GM21390 (cell line): ENCODE measurements around the gene PSMC5.
A peak's percentile ranks its signal among the peaks of the same experiment; 100 is the strongest.
"Not testable (repeated sequence)": the region's sequence is repeated elsewhere in the genome, so short reads cannot be mapped to it uniquely, and the experiment has no call there.

ENCODE experiments used
- ATAC-seq: cut with Tn5 transposase; IDR thresholded peaks from one replicate; pipeline ENCODE4 v1.9.1; 2021; ENCODE audit not compliant: unreplicated experiment

The PSMC5 gene

GRCh38 chr17:63838631-63839171 lies 11.5 kb downstream of the PSMC5 start:
- ATAC-seq: no peak

GRCh38 chr17:63840591-63841349 lies 13.5 kb downstream of the PSMC5 start:
- ATAC-seq: no peak

GRCh38 chr17:63841350-63842172 lies 14.3 kb downstream of the PSMC5 start:
- ATAC-seq: no peak

- ATAC-seq: peak; percentile 23
These were observed 14.9 kb downstream of the PSMC5 start for GRCh38 chr17:63842173-63842539.

- peak; percentile 75 for ATAC-seq
These were observed 15.5 kb downstream of the PSMC5 start, which contains the start of gene SMARCD2 for GRCh38 chr17:63842540-63843386. SMARCD2 (minus strand) TSS chr17:63842685; CDS start chr17:63842674, 11 bp downstream.

GRCh38 chr17:63843387-63843888 lies 16.2 kb downstream of the PSMC5 start:
- ATAC-seq: not testable (repeated sequence)

GRCh38 chr17:63843910-63844677 lies 16.9 kb downstream of the PSMC5 start:
- no peak for ATAC-seq

GRCh38 chr17:63845509-63845908 lies 18.3 kb downstream of the PSMC5 start:
- ATAC-seq: no peak

GRCh38 chr17:63847525-63848249 lies 20.5 kb downstream of the PSMC5 start:
- no peak for ATAC-seq

- ATAC-seq: peak; percentile 82
These were observed 21.8 kb downstream of the PSMC5 start for GRCh38 chr17:63848834-63849689.

- no peak for ATAC-seq
These were observed 23.2 kb downstream of the PSMC5 start for GRCh38 chr17:63850401-63850800.

- ATAC-seq: no peak
These were observed 26.0 kb downstream of the PSMC5 start for GRCh38 chr17:63853260-63853659.

GRCh38 chr17:63854709-63855108 lies 27.5 kb downstream of the PSMC5 start:
- no peak for ATAC-seq

- no peak for ATAC-seq
These were observed 28.0 kb downstream of the PSMC5 start for GRCh38 chr17:63855185-63855584.

GRCh38 chr17:63856425-63856824 lies 29.2 kb downstream of the PSMC5 start:
- ATAC-seq: not testable (repeated sequence)

GRCh38 chr17:63859257-63859656 lies 32.0 kb downstream of the PSMC5 start:
- no peak for ATAC-seq

GRCh38 chr17:63866625-63867024 lies 39.4 kb downstream of the PSMC5 start:
- ATAC-seq: not testable (repeated sequence)
